HL-60 (cell line): ENCODE measurements around the gene CLPTM1L.

Source experiments
- CTCF ChIP-seq: IDR thresholded peaks from one replicate; pipeline ENCODE4 v1.5.1; 2011; ENCODE audit warnings: low read length, control low read depth, inconsistent platforms; ENCODE audit not compliant: insufficient read depth
- GABPA ChIP-seq: IDR thresholded peaks from 2 replicates; pipeline ENCODE4 v1.6.1; 2012; ENCODE audit warnings: low read depth
- POLR2AphosphoS5 ChIP-seq: IDR thresholded peaks from 2 replicates; pipeline ENCODE4 v1.6.1; 2012; ENCODE audit warnings: low read depth
- TF ChIP-seq, protein P1 (sequence below): IDR thresholded peaks from 2 replicates; pipeline ENCODE4 v1.6.1; 2012; ENCODE audit warnings: low read depth; ENCODE audit not compliant: insufficient replicate concordance

- TF ChIP-seq CTCF (no peak), POLR2AphosphoS5 (no peak), GABPA (no peak)
- TF ChIP-seq, protein P1, sequence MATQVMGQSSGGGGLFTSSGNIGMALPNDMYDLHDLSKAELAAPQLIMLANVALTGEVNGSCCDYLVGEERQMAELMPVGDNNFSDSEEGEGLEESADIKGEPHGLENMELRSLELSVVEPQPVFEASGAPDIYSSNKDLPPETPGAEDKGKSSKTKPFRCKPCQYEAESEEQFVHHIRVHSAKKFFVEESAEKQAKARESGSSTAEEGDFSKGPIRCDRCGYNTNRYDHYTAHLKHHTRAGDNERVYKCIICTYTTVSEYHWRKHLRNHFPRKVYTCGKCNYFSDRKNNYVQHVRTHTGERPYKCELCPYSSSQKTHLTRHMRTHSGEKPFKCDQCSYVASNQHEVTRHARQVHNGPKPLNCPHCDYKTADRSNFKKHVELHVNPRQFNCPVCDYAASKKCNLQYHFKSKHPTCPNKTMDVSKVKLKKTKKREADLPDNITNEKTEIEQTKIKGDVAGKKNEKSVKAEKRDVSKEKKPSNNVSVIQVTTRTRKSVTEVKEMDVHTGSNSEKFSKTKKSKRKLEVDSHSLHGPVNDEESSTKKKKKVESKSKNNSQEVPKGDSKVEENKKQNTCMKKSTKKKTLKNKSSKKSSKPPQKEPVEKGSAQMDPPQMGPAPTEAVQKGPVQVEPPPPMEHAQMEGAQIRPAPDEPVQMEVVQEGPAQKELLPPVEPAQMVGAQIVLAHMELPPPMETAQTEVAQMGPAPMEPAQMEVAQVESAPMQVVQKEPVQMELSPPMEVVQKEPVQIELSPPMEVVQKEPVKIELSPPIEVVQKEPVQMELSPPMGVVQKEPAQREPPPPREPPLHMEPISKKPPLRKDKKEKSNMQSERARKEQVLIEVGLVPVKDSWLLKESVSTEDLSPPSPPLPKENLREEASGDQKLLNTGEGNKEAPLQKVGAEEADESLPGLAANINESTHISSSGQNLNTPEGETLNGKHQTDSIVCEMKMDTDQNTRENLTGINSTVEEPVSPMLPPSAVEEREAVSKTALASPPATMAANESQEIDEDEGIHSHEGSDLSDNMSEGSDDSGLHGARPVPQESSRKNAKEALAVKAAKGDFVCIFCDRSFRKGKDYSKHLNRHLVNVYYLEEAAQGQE: no peak
These were observed 34.2 kb upstream of the CLPTM1L start for GRCh38 chr5:1378866-1379659.
